Activated naive CD4-positive, alpha-beta T cell treated with anti-CD3 and anti-CD28 coated beads, Interleukin-2, amount 50 U/mL, for 24 hours (primary cell): Measurements from ENCODE around the gene MAPK8IP3.

ENCODE experiments used
- H3K27ac Mint-ChIP-seq: one replicate; pipeline ENCODE4 v1.8.0; 2021; ENCODE audit warnings: mild to moderate bottlenecking, mixed read lengths
- H3K27me3 Mint-ChIP-seq: one replicate; pipeline ENCODE4 v1.8.0; 2021; ENCODE audit warnings: mixed read lengths
- H3K36me3 Mint-ChIP-seq: one replicate; pipeline ENCODE4 v1.8.0; 2021; ENCODE audit warnings: mixed read lengths
- H3K4me1 Mint-ChIP-seq: one replicate; pipeline ENCODE4 v1.8.0; 2021; ENCODE audit warnings: mixed read lengths
- H3K4me3 Mint-ChIP-seq: one replicate; pipeline ENCODE4 v1.8.0; 2021; ENCODE audit warnings: mild to moderate bottlenecking, mixed read lengths
- H3K9me3 Mint-ChIP-seq: one replicate; pipeline ENCODE4 v1.8.0; 2021; ENCODE audit warnings: mixed read lengths

MAPK8IP3 gene

DNA sequence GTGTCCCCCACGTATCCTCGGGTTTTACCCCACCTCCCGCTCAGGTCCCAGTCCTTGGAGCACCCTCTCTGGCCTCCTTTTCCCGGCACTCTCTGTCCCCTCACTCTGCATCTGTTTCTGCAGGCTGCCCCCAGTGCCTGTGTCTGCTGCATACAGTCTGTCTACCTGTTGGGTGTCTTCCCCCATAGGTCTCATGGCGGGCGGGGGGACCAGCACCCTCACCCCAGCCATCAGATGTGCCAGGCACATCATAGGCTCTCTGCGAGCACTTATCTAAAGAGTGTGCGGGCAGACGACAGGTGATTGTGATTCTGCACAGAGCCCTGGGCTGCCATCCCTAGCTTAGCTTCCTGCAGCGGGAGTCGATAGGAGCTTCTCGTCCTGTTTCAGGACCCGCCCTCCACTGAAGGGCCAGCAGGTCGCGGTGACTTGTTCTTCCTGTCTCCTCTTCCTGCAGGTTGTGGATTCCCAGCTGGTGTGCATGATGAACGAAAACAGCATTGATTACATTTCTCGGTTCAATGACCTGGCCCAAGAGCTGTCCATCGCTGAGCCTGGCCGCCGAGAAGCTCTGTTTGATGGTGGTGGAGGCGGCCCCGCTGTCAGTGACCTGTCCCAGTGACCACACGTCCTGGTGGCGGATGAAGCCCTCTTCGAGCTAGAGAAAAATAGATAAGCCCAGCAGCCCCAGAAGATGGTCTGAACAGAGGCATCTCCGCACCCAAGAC lies 32.4 kb upstream of the MAPK8IP3 start:
- Mint-ChIP-seq H3K27me3 (no peaks in the 10 kb centered on the region), H3K27ac (no peak overlapping the region), H3K4me1 (peaks cover 5% of the 10 kb centered on the region), H3K36me3 (peaks cover 3% of the 10 kb centered on the region), H3K9me3 (no peaks in the 10 kb centered on the region), H3K4me3 (no peak overlapping the region)

DNA sequence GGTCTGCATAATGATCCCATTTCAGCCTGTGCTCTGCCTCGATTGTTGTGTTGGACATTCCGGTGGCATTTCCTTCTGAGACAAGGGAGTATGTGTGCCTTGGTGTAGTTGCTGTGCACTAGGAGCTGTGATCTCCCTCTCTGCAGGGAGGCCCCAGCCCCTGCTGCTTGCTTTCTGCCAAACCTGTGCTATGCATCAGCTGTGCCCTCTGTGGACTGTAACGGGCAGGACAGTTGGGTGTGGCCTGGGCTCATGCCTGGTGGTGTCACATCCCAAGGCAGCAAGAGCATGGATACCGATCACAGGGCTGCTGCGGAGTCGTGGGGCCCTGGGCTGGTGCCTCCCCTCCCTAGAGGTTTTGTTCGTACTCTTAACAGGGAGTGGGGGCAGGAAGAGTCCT lies 31.7 kb upstream of the MAPK8IP3 start:
- H3K36me3 Mint-ChIP-seq = peaks cover 3% of the 10 kb centered on the region
- H3K27ac Mint-ChIP-seq = no peak overlapping the region
- no peaks in the 10 kb centered on the region for H3K27me3 Mint-ChIP-seq

DNA sequence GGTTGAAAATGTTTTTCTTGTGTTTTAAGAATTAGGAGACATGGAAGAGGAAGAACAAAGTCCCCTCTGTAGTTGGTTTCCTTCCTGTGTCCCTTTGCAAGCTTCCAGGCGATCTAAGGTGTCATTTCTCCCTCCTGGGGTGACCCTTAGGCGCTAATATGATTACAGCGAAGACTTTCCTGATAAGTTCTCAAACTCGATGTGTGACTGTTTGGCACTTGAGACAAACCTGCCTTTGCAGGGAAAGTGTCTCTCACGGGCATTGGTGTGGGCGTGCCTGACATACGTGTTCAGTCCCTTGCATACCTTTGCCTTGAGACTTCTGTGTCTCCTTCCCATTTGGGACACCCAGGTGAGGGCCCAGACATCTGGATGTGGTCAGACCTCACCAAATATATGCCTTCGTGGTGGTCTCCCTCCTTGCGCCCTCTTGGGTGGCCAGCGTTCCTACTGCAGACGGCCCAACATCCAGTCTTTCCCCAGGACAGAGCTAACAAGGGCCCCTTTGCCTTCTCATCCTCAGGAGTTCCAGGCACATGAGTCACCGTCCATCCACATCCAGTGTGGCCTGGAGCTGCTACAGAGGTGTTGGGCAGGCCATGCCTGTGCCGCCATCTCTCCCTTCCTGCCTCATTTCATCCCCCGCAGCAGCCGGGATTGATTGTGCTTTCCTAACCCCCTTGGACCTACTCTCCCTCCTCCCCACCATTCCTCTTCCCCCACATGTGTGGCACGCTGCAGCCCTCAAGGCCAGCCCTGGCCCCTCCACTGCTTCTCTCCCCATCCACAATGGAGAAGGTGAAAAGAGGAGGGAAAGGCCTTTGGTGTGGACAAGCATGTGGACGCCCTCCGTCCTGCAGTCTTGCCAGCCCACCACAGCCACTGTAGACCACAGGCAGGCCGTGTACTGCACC lies 31.0 kb upstream of the MAPK8IP3 start:
- H3K27me3 Mint-ChIP-seq = no peaks in the 10 kb centered on the region
- H3K4me1 Mint-ChIP-seq = peaks cover 13% of the 10 kb centered on the region
- peaks cover 2% of the 10 kb centered on the region for H3K36me3 Mint-ChIP-seq
- H3K27ac Mint-ChIP-seq = no peak overlapping the region
- H3K4me3 Mint-ChIP-seq = no peak overlapping the region
- H3K9me3 Mint-ChIP-seq = no peaks in the 10 kb centered on the region

More for the DNA sequence above, 31.7 kb upstream of the MAPK8IP3 start:
- Mint-ChIP-seq H3K4me3 (no peak overlapping the region), H3K9me3 (no peaks in the 10 kb centered on the region), H3K4me1 (peaks cover 12% of the 10 kb centered on the region)

DNA sequence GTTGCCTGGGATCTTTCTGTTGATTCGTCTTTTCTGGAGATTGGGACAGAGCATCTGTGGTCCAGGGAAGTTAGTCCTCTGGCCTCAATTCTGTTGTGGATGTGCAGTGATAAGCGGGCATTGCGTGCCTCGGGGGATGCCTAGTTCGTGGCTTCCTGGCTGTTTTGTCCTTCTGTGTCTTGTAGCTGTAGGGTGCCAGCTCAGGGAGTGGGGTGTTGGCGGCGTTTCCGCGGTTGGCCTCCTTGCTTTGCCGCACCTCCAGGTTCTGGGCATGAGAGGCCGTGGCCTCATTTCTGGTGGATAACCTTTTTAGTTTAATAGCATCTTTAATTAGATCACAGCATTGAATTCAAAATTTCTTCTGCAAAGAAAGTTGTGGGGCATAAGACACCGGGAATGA lies 29.3 kb upstream of the MAPK8IP3 start:
- Mint-ChIP-seq H3K27ac (peak overlapping the region; percentile 17), H3K36me3 (peaks cover 2% of the 10 kb centered on the region), H3K27me3 (no peaks in the 10 kb centered on the region), H3K4me3 (peak overlapping the region; percentile 69), H3K4me1 (peaks cover 28% of the 10 kb centered on the region), H3K9me3 (no peaks in the 10 kb centered on the region)

DNA sequence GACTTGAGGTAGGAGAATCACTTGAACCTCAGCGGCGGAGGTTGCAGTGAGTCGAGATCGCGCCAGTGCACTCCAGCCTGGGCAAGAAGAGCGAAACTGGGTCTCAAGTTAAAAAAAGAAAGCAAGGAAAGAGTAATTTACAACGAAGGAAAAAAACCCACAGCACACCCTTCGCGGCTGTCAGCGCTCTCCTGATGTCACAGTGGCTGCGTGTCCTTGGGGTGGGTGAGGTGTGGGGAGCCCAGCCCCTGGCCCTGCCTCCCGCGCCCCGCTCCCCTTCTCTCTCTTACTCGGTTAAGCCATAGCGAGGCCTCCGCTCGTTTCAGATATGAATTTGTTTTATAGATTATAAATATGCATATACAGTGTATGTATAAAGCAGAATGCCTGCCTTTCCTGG lies 28.7 kb upstream of the MAPK8IP3 start:
- Mint-ChIP-seq H3K4me1 (peaks cover 28% of the 10 kb centered on the region), H3K27me3 (no peaks in the 10 kb centered on the region), H3K4me3 (peak overlapping the region; percentile 69), H3K9me3 (no peaks in the 10 kb centered on the region), H3K36me3 (peaks cover 2% of the 10 kb centered on the region), H3K27ac (no peak overlapping the region)

DNA sequence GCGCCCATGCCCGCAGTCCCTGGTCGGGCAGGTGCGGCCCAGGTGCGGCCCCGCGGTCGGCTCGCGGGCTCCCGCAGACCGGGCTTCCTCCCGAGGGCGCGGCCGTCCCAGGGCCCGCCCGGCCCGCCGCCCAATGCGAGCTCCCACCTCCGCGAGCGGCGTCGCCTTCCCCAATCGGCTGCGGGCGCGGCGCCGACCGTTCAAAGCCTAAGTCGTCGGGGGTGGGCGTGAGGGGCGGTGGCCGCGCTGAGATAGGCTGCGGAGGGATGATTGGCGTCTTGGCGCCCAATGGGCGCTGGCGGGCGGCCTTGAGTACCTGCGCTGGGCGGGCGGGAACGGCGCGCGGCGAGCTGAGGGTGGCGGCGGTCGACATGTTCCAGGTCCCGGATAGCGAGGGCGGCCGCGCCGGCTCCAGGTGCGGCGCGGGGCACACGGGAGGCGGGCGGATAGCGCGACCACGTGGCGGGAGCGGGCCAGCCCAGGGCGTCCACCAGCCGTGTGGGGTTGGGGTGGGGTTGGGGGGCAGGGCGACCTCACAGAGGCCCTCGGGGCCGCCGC lies 28.0 kb upstream of the MAPK8IP3 start, which contains the start of gene JPT2:
JPT2 (plus strand) TSS at position 338 of the 558 bp plus-strand sequence; CDS start at position 372, 34 bp downstream.
- Mint-ChIP-seq H3K27me3 (no peaks in the 10 kb centered on the region), H3K4me3 (peak within 1 kb of the TSS; percentile 96), H3K36me3 (peaks cover 2% of the 10 kb centered on the region), H3K9me3 (no peaks in the 10 kb centered on the region), H3K27ac (peak within 1 kb of the TSS; percentile 88), H3K4me1 (peaks cover 28% of the 10 kb centered on the region)

DNA sequence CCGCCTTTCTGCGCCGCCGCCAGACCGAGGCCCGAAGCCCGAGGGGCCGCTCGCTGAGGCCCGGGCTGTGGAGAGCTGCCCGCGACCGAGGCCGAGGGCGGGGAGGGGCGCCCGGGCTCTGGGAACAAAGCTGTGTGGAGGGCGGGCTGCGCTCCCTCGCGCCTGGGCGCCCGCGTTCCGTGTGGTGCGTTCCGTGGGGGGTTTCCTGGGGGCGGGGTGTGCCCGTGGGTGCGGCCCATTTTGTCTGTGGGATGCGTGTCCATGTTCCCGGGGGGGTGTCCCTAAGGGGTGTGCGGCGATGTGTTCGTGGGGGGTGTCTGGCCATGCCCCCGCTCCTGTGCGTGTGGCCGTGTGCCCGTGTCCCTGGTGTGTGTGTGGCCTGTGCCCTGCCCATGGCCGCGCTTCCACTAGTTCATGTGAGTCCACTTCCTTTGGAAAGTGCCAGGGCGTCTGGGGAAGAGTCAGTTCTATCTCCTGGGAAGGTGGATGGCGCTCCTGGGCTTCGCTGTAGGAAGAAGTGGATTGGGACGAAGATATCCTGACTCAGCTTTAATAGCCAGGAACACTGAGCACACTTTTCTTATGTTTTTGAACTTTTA lies 27.4 kb upstream of the MAPK8IP3 start:
- peak overlapping the region; percentile 88 for H3K27ac Mint-ChIP-seq
- peaks cover 31% of the 10 kb centered on the region for H3K4me1 Mint-ChIP-seq
- H3K4me3 Mint-ChIP-seq = peak overlapping the region; percentile 96
- H3K27me3 Mint-ChIP-seq = no peaks in the 10 kb centered on the region
- no peaks in the 10 kb centered on the region for H3K9me3 Mint-ChIP-seq
- no peaks in the 10 kb centered on the region for H3K36me3 Mint-ChIP-seq

DNA sequence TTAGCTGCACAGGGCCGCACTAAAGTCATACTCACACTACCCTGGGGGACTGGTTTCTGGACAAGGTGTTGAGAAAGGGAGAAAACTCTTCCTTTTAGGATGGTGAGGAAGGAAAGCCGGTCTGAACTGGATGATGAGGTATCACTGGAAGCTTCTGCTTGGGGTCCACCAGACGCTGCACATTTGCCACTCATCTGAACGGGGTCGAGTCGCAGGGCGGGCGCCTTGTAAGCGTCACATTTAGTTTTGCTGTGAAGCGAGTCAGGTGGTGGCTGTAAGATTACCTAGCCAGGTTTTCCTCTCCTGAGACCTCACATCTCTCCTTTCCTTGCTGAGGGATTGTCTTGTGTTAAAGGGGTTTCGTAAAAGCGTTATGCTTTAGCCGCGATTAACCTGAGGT lies 25.6 kb upstream of the MAPK8IP3 start:
- Mint-ChIP-seq H3K9me3 (no peaks in the 10 kb centered on the region), H3K36me3 (no peaks in the 10 kb centered on the region), H3K4me3 (peak overlapping the region; percentile 96), H3K27me3 (no peaks in the 10 kb centered on the region), H3K27ac (peak overlapping the region; percentile 55), H3K4me1 (peaks cover 34% of the 10 kb centered on the region)

DNA sequence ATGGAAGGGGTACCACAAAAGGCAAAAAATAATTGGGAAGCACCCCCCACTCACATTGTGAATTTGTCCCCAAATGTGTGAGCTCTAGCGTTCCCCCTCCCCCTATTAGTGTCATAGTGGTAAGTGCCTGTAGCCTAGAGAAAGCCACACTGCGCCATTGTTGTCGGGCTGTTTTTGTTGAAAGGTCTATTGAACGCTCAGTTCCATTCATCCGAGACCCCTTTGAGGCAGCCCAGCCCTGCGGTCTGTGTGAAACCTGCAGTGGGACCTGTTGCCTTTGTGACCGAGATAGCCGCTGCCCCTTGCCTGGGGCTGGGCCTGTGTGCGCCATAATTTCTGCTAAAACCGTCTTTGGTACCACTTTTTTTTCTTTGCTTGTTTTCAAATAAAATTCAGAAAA lies 25.0 kb upstream of the MAPK8IP3 start:
- H3K36me3 Mint-ChIP-seq = no peaks in the 10 kb centered on the region
- peaks cover 34% of the 10 kb centered on the region for H3K4me1 Mint-ChIP-seq
- H3K27ac Mint-ChIP-seq = no peak overlapping the region
- H3K27me3 Mint-ChIP-seq = no peaks in the 10 kb centered on the region
- no peaks in the 10 kb centered on the region for H3K9me3 Mint-ChIP-seq
- H3K4me3 Mint-ChIP-seq = peak overlapping the region; percentile 96

DNA sequence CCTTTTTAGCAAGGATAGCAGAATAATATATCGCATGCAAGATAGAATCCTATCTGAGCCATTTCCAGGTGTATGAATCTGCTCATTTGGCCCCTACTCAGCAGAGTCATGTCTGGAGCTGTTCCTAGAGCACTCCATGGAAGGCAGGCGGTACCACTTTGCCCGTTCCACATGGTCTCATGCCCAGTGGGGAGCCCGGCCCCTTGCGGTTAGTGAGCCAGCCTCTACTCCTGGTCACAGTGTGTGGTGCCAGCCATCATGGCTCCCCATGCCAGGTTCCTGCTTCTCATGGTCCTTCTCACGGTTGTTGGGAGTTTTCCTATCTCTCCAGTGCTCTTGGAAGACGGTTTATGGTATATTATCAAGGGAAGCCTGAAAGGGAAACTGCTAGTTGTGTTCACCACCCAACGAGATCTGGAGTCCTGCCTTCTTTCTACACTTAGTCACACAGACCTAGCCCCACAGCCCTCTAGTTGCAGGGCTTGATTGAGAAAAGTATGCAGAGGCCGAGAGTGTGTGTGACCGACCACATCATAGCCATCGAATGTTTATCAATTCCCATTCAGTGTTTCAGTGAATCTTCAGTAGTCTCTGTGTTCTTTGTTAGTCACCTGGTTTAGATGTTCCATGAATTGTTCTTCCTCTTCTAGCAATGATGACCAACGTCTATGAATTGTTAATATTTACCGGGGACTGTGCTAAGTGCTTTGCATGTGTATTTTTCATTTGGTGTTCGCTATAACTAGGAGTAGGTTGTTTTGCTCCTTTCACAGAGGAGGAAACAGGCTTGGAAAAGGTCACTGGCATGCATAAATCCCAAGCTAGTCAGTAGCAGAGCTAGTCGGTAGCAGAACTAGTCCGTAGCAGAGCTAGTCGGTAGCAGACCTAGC lies 18.3 kb upstream of the MAPK8IP3 start:
- H3K4me1 Mint-ChIP-seq = peaks cover 17% of the 10 kb centered on the region
- H3K9me3 Mint-ChIP-seq = no peaks in the 10 kb centered on the region
- no peak overlapping the region for H3K27ac Mint-ChIP-seq
- no peak overlapping the region for H3K4me3 Mint-ChIP-seq
- H3K36me3 Mint-ChIP-seq = peaks cover 2% of the 10 kb centered on the region
- H3K27me3 Mint-ChIP-seq = no peaks in the 10 kb centered on the region

DNA sequence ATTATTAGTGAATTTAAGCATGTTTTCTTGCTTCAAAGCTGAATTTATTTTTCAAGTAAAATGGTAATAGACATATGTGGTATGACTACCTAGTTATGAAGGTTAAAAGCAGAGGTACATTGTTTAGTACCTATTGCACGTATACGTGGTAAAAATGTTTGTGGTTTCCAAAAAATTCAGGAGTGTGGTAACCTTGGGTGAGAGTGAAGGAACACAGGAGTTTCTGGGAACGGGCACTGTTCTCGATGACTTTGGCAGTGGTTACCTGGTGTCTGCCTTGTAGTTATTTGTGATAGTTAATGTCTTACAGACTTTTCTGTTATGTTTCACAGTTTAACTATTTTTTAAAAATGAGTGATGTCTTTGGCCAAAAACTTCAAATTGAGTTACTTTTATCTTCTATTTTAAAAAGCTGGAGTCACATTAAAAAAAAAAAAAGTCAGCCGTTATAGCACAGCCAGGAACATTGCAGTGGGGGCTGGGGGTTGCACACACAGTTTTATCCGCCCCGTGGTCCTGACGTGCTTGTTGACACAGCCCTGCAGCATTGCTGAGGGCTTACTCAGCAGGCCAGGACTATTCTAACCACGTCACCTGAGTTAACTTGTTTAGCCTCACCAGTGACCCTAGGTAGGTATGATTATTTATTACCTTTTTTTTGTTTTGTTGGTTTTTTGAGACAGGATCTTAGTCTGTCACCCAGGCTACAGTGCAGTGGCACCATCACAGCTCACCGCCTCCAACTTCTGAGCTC lies 17.0 kb upstream of the MAPK8IP3 start:
- Mint-ChIP-seq H3K9me3 (no peaks in the 10 kb centered on the region), H3K36me3 (peaks cover 2% of the 10 kb centered on the region), H3K27me3 (no peaks in the 10 kb centered on the region), H3K27ac (no peak overlapping the region), H3K4me1 (peaks cover 11% of the 10 kb centered on the region), H3K4me3 (no peak overlapping the region)

DNA sequence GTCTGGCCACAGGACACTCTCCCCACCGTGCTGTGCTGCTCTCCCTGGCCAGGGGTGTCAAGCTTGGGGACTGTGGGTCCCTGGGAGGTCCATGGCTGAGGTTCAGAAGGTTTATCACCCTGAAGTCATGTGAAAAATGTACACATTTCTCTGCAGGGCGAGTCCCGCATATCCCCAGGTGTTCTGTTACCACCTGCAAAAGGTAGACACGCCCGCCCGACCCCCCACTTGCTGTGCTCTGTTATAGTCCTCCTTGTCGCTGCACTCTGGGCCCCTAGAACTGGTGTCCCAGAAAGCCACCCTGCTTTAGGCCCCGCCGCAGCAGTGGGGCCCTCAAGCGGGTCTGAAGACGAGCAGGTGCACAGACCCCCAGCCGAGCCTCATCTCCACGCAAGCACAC lies 16.1 kb upstream of the MAPK8IP3 start:
- Mint-ChIP-seq H3K27me3 (no peaks in the 10 kb centered on the region), H3K4me3 (no peak overlapping the region), H3K27ac (no peak overlapping the region), H3K4me1 (peaks cover 11% of the 10 kb centered on the region), H3K9me3 (no peaks in the 10 kb centered on the region), H3K36me3 (peaks cover 2% of the 10 kb centered on the region)

DNA sequence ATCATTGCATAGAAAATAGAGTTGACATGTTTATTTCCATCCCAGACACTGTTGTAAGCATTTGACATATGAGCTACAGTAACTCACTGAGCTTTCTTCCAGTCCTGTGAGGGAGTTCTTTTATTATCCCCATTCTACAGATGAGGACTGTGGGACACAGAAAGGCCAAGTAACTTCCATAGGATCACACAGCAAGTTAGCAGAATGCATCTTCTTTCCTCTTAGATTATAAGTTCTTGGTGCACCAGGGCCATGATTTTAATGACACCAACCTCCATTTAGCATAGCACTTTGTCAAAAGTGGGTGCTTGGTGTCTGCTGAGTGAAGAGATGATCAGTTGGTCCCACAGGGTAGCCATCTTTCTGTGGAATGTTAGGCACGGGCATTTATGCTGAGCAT lies 15.2 kb upstream of the MAPK8IP3 start:
- Mint-ChIP-seq H3K27ac (no peak overlapping the region), H3K9me3 (no peaks in the 10 kb centered on the region), H3K4me3 (no peak overlapping the region), H3K4me1 (peaks cover 11% of the 10 kb centered on the region), H3K36me3 (peaks cover 2% of the 10 kb centered on the region), H3K27me3 (no peaks in the 10 kb centered on the region)

DNA sequence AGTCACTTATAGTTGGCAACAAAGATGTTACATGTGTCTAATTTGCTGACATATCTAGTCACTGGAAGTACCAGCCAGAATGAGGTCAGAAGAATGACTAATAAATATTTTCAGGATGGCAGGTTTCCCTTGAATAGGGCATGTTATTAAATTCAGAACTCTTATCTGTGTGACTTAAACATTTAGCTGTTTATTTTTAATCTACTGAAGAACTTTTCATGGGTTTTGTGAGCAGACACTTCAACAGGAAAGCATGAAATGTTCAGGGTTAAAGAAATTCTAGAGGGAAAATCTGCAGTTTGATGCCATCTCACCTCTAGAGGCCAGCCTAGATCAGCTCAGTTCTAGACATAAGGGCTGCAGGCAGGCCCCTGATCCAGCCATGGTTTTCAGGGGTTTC lies 14.7 kb upstream of the MAPK8IP3 start:
- Mint-ChIP-seq H3K36me3 (peaks cover 2% of the 10 kb centered on the region), H3K27me3 (no peaks in the 10 kb centered on the region), H3K27ac (no peak overlapping the region), H3K4me1 (peaks cover 11% of the 10 kb centered on the region), H3K9me3 (no peaks in the 10 kb centered on the region), H3K4me3 (no peak overlapping the region)
